ENCODE results near the gene DR1. TPM values are rescaled to one million over a fixed set of nuclear protein-coding genes. Genes with fewer than 3 reads are reported as not detected.

Gene DR1
- total RNA-seq, 1 experiment from 2014 or later, result 87.3 TPM

GRCh38 chr1:93323185-93323820, 22.4 kb upstream of the DR1 start:
- Histone ChIP-seq H4K5ac (ENCODE audit: insufficient read length, low read depth, low read length) (no peak overlapping the region), H3K9ac (ENCODE audit: extremely low read depth, insufficient read length, low read length) (no peak overlapping the region), H3K27me3 (ENCODE audit: insufficient read depth, low read length) (no peaks in the 10 kb centered on the region), H3K4me1 (ENCODE audit: insufficient read depth, low read length) (no peaks in the 10 kb centered on the region), H3K23me2 (ENCODE audit: insufficient read length, low read depth, low read length, poor library complexity, severe bottlenecking) (no peaks in the 10 kb centered on the region), H2BK120ac (ENCODE audit: low read depth, low read length, poor library complexity, severe bottlenecking) (no peak overlapping the region), H4K8ac (replicated peaks; ENCODE audit: insufficient read length, low read depth, low read length) (no peak overlapping the region), H3K9me3 (ENCODE audit: control insufficient read depth, low read depth, low read length) (no peaks in the 10 kb centered on the region), H3K4ac (ENCODE audit: low read depth, low read length) (no peak overlapping the region), H3K79me1 (ENCODE audit: insufficient read depth, low read depth, low read length, poor library complexity, severe bottlenecking) (no peaks in the 10 kb centered on the region), H3K4me2 (ENCODE audit: insufficient read depth, insufficient read length, low read length) (no peak overlapping the region), H3K18ac (ENCODE audit: insufficient read length, low read depth, low read length) (no peak overlapping the region), H3K79me2 (ENCODE audit: insufficient read depth, low read length) (no peaks in the 10 kb centered on the region; the same call in 1 of the 2 replicates), H2AFZ (ENCODE audit: low read length) (no peak overlapping the region), H3T11ph (ENCODE audit: low read length) (no peak overlapping the region), H2BK15ac (ENCODE audit: low read depth, low read length) (no peak overlapping the region), H3K23ac (ENCODE audit: insufficient read length, low read depth, low read length) (no peak overlapping the region), H2BK5ac (ENCODE audit: insufficient read length, low read length) (no peak overlapping the region), H3K56ac (ENCODE audit: insufficient read length, low read depth, low read length) (no peak overlapping the region), H2BK12ac (ENCODE audit: insufficient read length, low read depth, low read length) (no peak overlapping the region), H3K27ac (ENCODE audit: insufficient read length, low read depth, low read length) (no peak overlapping the region), H2BK20ac (ENCODE audit: low read depth, low read length, poor library complexity, severe bottlenecking) (no peak overlapping the region), H4K91ac (ENCODE audit: insufficient read length, low read depth, low read length) (no peak overlapping the region), H3K14ac (ENCODE audit: insufficient read depth, low read length) (no peak overlapping the region; the same call in 1 of the 2 replicates), H4K20me1 (ENCODE audit: control insufficient read depth, insufficient read depth, insufficient read length) (no peaks in the 10 kb centered on the region), H2AK5ac (ENCODE audit: insufficient read length, low read length) (no peak overlapping the region)
- no CpG with 5 or more reads among the region's 3 CpGs for WGBS (ENCODE audit: extremely low coverage, insufficient read length, low lambda C conversion rate)
- Mint-ChIP-seq H3K9me3 (peaks cover 9 to 13% of the 10 kb centered on the region in 2 experiments), H3K27ac (no peak overlapping the region; a peak in 1 of 7 replicates), H3K27me3 (ENCODE audit: low read depth) (no peaks in the 10 kb centered on the region), H3K4me3 (no peak overlapping the region), H3K4me1 (peaks cover 11 to 15% of the 10 kb centered on the region in 2 experiments; a peak in 3 of 4 replicates), H3K36me3 (ENCODE audit: insufficient read depth in 1 of 3, low read depth in 3 of 3) (peaks cover 1 to 20% (median 12%) of the 10 kb centered on the region in 3 experiments)
- no peak for DNase-seq
- no peak for TF ChIP-seq CTCF (conservative IDR thresholded peaks at IDR 0.05)

Data from H9 (cell line).